GM18861 (cell line): Measurements from ENCODE around the gene IQCE.
"Not testable (repeated sequence)": the region's sequence is repeated elsewhere in the genome, so short reads cannot be mapped to it uniquely, and the experiment has no call there.

Source experiments
- ATAC-seq: cut with Tn5 transposase; IDR thresholded peaks from one replicate; pipeline ENCODE4 v1.9.1; 2021; ENCODE audit not compliant: unreplicated experiment

Gene IQCE

GRCh38 chr7:2553108-2553507 is 5.7 kb upstream of the IQCE start:
- ATAC-seq: no peak

- no peak for ATAC-seq
Observed at GRCh38 chr7:2553831-2554581, 4.8 kb upstream of the IQCE start.

GRCh38 chr7:2554661-2555111 is 4.1 kb upstream of the IQCE start:
- no peak for ATAC-seq

- peak; percentile 42 for ATAC-seq
Observed at GRCh38 chr7:2555121-2556052, 3.4 kb upstream of the IQCE start, which contains the start of gene BRAT1. Gene BRAT1, minus strand, starts transcription at chr7:2555524. Its CDS starts 1,093 bp downstream, at chr7:2554431.

GRCh38 chr7:2559283-2559950 is 638 bp downstream of the IQCE start:
- no peak for ATAC-seq

GRCh38 chr7:2563955-2564354 is 5.2 kb downstream of the IQCE start:
- ATAC-seq: not testable (repeated sequence)

GRCh38 chr7:2564970-2565540 is 6.3 kb downstream of the IQCE start:
- no peak for ATAC-seq

GRCh38 chr7:2566348-2566889 is 7.6 kb downstream of the IQCE start:
- no peak for ATAC-seq

- no peak for ATAC-seq
Observed at GRCh38 chr7:2566890-2567678, 8.3 kb downstream of the IQCE start.

GRCh38 chr7:2567679-2568278 is 9.0 kb downstream of the IQCE start:
- no peak for ATAC-seq

- no peak for ATAC-seq
Observed at GRCh38 chr7:2568521-2569223, 9.9 kb downstream of the IQCE start.

GRCh38 chr7:2569421-2569820 is 10.6 kb downstream of the IQCE start:
- no peak for ATAC-seq

GRCh38 chr7:2570021-2570420 is 11.2 kb downstream of the IQCE start:
- no peak for ATAC-seq

GRCh38 chr7:2571409-2571808 is 12.6 kb downstream of the IQCE start:
- ATAC-seq: no peak

GRCh38 chr7:2572101-2572842 is 13.5 kb downstream of the IQCE start:
- ATAC-seq: no peak

- ATAC-seq: no peak
Observed at GRCh38 chr7:2573761-2574160, 15.0 kb downstream of the IQCE start.

- ATAC-seq: no peak
Observed at GRCh38 chr7:2575046-2575732, 16.4 kb downstream of the IQCE start.
